Small intestine (tissue), 7 donors: ENCODE data around the gene THRAP3. TPM values are rescaled to one million over a fixed set of nuclear protein-coding genes. Genes with fewer than 3 reads are reported as not detected.
"Not testable (repeated sequence)": the region's sequence is repeated elsewhere in the genome, so short reads cannot be mapped to it uniquely, and the experiment has no call there.

Experiments
- DNase-seq, 2 donors: peaks; one replicate each; pipeline versions ENCODE4 v3.0.0 to v3.0.0-alpha.2; 2013
- FAIRE-seq: peaks from 2 replicates; lab custom pipeline; 2012; peaks lifted over from hg19 to GRCh38; lab: Jason Lieb, UNC
- H3K27ac ChIP-seq, 3 donors: one replicate each; pipeline ENCODE4 v1.5.1; 2013; ENCODE audit warnings: low read length in 2 of 3, mild to moderate bottlenecking in 2 of 3, control low read depth in 1 of 3, inconsistent platforms in 1 of 3, low read depth in 1 of 3, moderate library complexity in 1 of 3
- H3K27me3 ChIP-seq, 3 donors: one replicate each; pipeline ENCODE4 v1.6.1; 2013; ENCODE audit warnings: low read length in 3 of 3, inconsistent platforms in 1 of 3; ENCODE audit not compliant: control insufficient read depth in 3 of 3, insufficient read depth in 3 of 3
- H3K36me3 ChIP-seq, 3 donors: one replicate each; pipeline ENCODE4 v1.6.1; 2013; ENCODE audit warnings: low read length in 3 of 3, inconsistent platforms in 1 of 3, low read depth in 1 of 3, mild to moderate bottlenecking in 1 of 3, moderate library complexity in 1 of 3; ENCODE audit not compliant: control insufficient read depth in 3 of 3, insufficient read depth in 2 of 3
- H3K4me1 ChIP-seq, 3 donors: one replicate each; pipeline ENCODE4 v1.6.1; 2013; ENCODE audit warnings: low read length in 2 of 3, inconsistent platforms in 1 of 3, low read depth in 1 of 3, mild to moderate bottlenecking in 1 of 3, moderate library complexity in 1 of 3; ENCODE audit not compliant: control insufficient read depth in 3 of 3, insufficient read depth in 2 of 3
- H3K4me3 ChIP-seq, 3 donors: one replicate each; pipeline ENCODE4 v1.5.1; 2013; ENCODE audit warnings: low read length in 3 of 3, control low read depth in 1 of 3, inconsistent platforms in 1 of 3, low read depth in 1 of 3, mild to moderate bottlenecking in 1 of 3, moderate library complexity in 1 of 3
- H3K9me3 ChIP-seq, 2 donors: one replicate each; pipeline ENCODE4 v1.6.1; 2013; ENCODE audit warnings: low read depth in 1 of 2, low read length in 1 of 2; ENCODE audit not compliant: control insufficient read depth in 2 of 2, insufficient read depth in 1 of 2
- WGBS, 3 donors: extraction: QIAGEN DNeasy Blood & Tissue Kit; methylation state at CpG; one replicate each; pipeline ENCODE4 v1.1.7; 2013; 5-methylcytosine and 5-hydroxymethylcytosine counted together
- polyA plus RNA-seq, 4 donors: library from polyadenylated mRNA; stranded (reverse) in 3 of 4; unstranded in 1 of 4; fragments of 200-250 nt in 3 of 4; fragments of 120-200 nt in 1 of 4; gene quantifications; one replicate each; pipeline versions ENCODE4 v1.2.1 to v1.2.3, GENCODE V29; 2013
- donor health status: healthy with polysubstance abuse.
- donor health status: control.
- donor health status: control.
- donor health status: Bipolar disorder and iron deficiency.
- donor health status: healthy.

THRAP3 gene
- polyA plus RNA-seq, 4 donors = 25.9 to 93.7 (median 35.0) TPM

DNA sequence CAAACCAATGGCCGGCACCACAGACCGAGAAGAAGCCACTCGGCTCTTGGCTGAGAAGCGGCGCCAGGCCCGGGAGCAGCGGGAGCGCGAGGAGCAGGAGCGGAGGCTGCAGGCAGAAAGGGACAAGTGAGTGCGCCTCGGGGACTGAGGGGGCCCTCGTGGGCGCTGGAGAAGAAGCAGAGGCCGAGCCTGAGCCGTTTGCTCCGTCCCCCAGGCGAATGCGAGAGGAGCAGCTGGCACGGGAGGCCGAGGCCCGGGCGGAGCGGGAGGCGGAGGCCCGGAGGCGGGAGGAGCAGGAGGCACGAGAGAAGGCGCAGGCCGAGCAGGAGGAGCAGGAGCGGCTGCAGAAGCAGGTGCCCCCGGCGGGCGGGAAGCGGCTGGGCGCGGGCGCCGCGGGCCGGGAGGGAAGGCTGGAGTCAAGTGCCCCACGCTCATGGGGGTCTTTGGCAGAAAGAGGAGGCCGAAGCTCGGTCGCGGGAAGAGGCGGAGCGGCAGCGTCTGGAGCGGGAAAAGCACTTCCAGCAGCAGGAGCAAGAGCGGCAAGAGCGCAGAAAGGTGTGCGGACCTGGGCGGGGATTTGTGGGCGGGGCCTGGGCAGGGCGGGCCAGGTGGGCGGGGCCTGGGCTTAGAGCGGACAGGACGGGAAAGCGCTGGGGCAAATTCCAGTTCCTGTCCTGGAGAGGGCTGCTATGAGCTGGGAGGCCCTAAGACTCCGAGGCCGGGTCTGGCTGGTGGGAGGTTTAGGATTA is 45.6 kb upstream of the THRAP3 start:
- FAIRE-seq = no peak
- no peaks in the 10 kb centered on the region for H3K27me3 ChIP-seq
- H3K36me3 ChIP-seq = peaks cover 14 to 65% (median 21%) of the 10 kb centered on the region in 3 donors
- H3K27ac ChIP-seq = peak overlapping the region; percentile 50 to 76 (median 65)
- DNase-seq = peak; percentile 92 to 95
- H3K9me3 ChIP-seq = no peaks in the 10 kb centered on the region
- 20 to 65% (median 47%) methylated on average over 56 to 62 of the region's 62 CpGs for WGBS, 3 donors
- peak overlapping the region in 2 of 3 donors; percentile 11 to 33 for H3K4me3 ChIP-seq
- peaks cover 0 to 29% (median 0%) of the 10 kb centered on the region in 3 donors for H3K4me1 ChIP-seq

DNA sequence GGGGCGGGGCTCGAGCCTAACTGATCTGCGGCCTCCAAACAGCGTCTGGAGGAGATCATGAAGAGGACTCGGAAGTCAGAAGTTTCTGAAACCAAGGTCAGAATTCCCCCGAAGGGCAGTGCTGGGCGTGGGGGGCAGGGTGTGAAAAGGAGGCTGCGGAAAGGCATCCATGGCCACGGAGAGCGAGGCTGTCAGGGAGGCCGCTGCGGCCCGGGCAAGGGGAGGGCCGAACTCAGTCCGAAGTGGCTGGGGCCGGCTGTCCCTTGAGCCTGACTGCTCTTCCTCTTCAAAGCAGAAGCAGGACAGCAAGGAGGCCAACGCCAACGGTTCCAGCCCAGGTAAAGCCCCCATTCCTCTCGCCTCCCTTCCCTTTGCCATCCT is 45.0 kb upstream of the THRAP3 start:
- no peak for FAIRE-seq
- Histone ChIP-seq H3K4me3 (peak overlapping the region in 2 of 3 donors; percentile 10 to 33), H3K27ac (peak overlapping the region; percentile 50 to 76 (median 65)), H3K36me3 (peaks cover 10 to 61% (median 21%) of the 10 kb centered on the region in 3 donors), H3K27me3 (no peaks in the 10 kb centered on the region), H3K4me1 (peaks cover 0 to 29% (median 0%) of the 10 kb centered on the region in 3 donors), H3K9me3 (no peaks in the 10 kb centered on the region)
- no peak for DNase-seq
- 25 to 66% (median 55%) methylated on average over 19 of the region's 19 CpGs for WGBS, 3 donors

DNA sequence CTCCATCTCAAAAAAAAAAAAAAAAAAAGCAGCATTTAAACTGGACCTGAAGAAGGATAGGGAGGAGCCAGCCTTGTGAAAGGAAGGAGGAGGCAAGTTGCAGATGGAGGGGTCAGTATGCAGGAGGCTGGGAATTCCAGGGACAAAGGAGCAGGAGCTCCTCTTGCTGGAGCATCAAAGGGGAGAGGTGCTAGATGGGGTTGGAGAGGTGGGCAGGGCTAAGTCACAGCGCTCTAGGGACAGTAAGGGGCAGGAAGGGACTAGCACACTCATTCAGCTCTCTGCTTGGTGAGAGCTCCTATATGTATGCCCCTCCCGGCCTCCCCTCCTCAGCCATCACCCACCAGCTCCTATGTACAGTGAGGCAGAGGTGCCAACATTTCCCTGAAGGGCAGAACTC is 41.5 kb upstream of the THRAP3 start:
- FAIRE-seq = no peak

DNA sequence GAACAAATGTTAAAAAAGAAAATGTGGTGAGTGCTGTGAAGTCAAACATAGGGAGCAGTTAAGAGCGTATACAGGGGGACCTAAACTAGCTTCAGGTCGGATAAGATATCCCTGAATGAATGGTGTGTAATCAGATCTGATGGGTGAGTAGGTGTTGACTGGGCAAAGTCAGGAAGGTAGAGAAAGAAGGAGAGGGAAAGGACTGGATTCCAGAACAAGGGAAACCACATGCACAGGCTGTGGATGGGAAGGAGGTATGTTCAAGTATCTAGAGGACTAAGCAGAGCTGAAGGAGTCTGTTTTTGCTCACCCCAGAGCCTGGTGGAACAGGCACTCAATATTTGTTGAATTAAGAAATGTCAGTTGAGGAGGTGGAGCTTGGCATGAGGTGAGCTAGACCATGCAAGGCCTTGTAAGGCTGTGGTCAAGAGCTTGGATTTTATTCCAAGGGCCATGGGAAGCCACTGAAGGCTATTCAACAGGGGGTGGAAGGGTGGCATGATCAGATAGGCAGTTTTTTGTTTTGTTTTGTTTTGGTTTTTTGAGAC is 40.9 kb upstream of the THRAP3 start:
- H3K9me3 ChIP-seq = no peaks in the 10 kb centered on the region
- no peak overlapping the region for H3K4me3 ChIP-seq
- DNase-seq (no peak), FAIRE-seq (no peak)
- peaks cover 0 to 18% (median 0%) of the 10 kb centered on the region in 3 donors for H3K4me1 ChIP-seq
- no peaks in the 10 kb centered on the region for H3K27me3 ChIP-seq
- peaks cover 3 to 23% (median 5%) of the 10 kb centered on the region in 3 donors for H3K36me3 ChIP-seq
- H3K27ac ChIP-seq = no peak overlapping the region
- WGBS, 3 donors = 69 to 80% (median 78%) methylated on average over 2 of the region's 2 CpGs

More for the DNA sequence above, 41.5 kb upstream of the THRAP3 start:
- Histone ChIP-seq H3K4me3 (no peak overlapping the region), H3K4me1 (peaks cover 0 to 20% (median 0%) of the 10 kb centered on the region in 3 donors), H3K9me3 (no peaks in the 10 kb centered on the region), H3K27ac (peak overlapping the region in 1 of 3 donors; percentile 47), H3K27me3 (no peaks in the 10 kb centered on the region), H3K36me3 (peaks cover 5 to 29% (median 8%) of the 10 kb centered on the region in 3 donors)
- no peak for DNase-seq
- 80 to 88% (median 87%) methylated on average over 1 to 2 of the region's 2 CpGs for WGBS, 3 donors

DNA sequence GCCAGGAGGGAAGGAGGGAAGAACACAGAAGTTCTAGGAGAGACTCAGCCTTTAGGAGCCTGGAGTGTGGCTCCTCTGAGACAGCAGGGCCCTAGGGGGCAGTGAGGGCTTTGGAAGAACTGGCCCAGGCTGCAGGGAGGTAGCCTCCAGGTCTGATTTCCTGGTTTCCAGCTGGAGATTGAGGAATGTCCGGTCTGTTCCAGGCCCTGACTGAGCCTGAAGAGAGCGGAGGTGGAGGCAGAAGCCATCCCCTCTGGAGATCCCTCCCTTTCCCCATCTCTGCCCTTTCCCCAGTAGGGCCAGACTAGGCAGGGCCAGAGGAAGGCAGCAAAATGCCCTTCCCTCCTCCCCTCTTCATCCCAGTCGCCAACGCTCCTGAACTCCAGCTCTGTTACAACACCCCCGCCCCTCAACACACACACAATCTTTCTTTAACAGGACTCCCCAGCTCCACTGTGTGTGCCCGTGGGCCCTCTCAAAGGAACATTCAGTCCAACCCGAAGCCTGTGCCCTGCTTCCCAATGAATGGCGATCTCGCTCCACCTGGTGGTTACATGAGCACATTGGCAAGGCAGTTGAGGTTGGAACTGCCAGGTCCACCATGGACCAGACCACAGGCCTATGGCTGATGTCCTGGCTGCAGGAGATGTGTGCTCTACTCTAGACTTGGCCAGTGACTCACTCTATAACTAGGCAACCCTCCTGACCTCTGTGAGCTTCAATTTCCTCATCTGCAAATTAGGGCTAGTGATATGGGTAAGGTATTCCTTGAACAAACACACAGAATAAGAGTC is 36.2 kb upstream of the THRAP3 start:
- DNase-seq = peak; percentile 90
- 8 to 10% (median 10%) methylated on average over 8 to 9 of the region's 9 CpGs for WGBS, 3 donors
- peaks cover 0 to 6% (median 0%) of the 10 kb centered on the region in 3 donors for H3K4me1 ChIP-seq
- H3K4me3 ChIP-seq = no peak overlapping the region
- no peak for FAIRE-seq
- H3K36me3 ChIP-seq = no peaks in the 10 kb centered on the region
- H3K27me3 ChIP-seq = no peaks in the 10 kb centered on the region
- H3K9me3 ChIP-seq = no peaks in the 10 kb centered on the region
- H3K27ac ChIP-seq = peak overlapping the region in 2 of 3 donors; percentile 40 to 76

DNA sequence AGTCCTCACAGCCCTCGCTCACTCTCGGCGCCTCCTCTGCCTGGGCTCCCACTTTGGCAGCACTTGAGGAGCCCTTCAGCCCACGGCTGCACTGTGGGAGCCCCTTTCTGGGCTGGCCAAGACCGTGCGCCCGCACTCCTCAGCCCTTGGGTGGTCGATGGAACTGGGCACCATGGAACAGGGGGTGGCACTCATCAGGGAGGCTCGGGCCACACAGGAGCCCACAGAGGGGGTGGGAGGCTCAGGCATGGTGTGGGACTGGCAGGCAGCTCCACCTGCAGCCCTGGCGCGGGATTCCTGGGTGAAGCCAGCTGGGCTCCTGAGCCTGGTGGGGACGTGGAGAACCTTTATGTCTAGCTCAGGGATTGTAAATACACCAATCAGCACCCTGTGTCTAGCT is 27.4 kb upstream of the THRAP3 start:
- H3K27me3 ChIP-seq, H3K9me3 ChIP-seq, FAIRE-seq, H3K27ac ChIP-seq, H3K4me3 ChIP-seq, H3K36me3 ChIP-seq, DNase-seq, H3K4me1 ChIP-seq: not testable (repeated sequence)
- WGBS, 3 donors = 81 to 91% (median 87%) methylated on average over 12 of the region's 12 CpGs

DNA sequence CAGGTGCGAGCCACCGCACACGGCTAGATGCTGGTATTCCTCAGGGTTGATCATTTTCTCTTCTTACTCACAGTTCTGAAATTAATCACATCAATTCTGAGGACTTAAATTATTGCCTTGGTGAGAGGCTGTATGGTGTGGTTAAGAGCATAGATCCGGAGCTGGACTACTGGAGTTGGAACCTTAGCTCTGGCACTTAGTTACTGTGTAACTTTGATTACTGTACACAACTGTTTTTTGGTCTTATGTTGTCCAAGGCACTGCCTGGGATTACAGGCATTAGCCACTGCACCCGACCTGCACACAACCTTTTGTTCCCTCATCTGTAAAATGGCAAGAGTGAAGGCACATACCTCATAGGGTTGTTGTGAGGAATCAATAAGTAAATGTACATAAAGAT is 25.6 kb upstream of the THRAP3 start:
- no peak for FAIRE-seq
- no peaks in the 10 kb centered on the region for H3K9me3 ChIP-seq
- H3K4me1 ChIP-seq = no peaks in the 10 kb centered on the region
- no peaks in the 10 kb centered on the region for H3K27me3 ChIP-seq
- H3K27ac ChIP-seq = no peak overlapping the region
- no peak for DNase-seq
- H3K4me3 ChIP-seq = no peak overlapping the region
- no peaks in the 10 kb centered on the region for H3K36me3 ChIP-seq
- 76 to 83% (median 77%) methylated on average over 5 of the region's 5 CpGs for WGBS, 3 donors
